ENCODE data around the gene IFT81. TPM values are rescaled to one million over a fixed set of nuclear protein-coding genes. Genes with fewer than 3 reads are reported as not detected.

Gene IFT81
- total RNA-seq, 1 donor from 2014 or later, result 25.5 TPM

DNA sequence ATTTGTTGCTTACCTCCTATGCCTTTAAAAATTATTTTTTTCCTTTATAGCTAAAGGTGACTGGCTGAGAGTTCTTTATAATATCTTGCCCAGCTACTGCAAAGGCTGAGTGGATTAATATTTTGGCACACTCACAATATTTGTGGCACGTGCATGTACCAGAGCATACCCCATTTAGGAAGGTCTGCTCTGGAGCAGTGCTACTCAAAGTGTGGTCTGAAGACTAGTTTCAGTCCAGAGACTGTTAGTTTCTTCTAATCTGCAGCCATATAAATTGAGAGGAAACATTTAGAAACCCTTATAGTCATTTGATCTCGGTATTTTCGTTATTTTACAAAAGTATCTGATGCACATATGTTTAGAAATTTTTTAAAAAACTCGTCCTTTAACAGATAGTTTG is 51.0 kb downstream of the IFT81 start:
- H3K9me3 Mint-ChIP-seq, result no peaks in the 10 kb centered on the region
- no peak overlapping the region for H3K4me3 Mint-ChIP-seq
- H3K36me3 Mint-ChIP-seq, result peaks cover 13% of the 10 kb centered on the region
- DNase-seq (ENCODE audit: low spot score in 2 of 2, unreplicated experiment in 2 of 2), result no peak
- H3K27ac Mint-ChIP-seq, result peak overlapping the region; percentile 16
- H3K27me3 Mint-ChIP-seq (ENCODE audit: low read depth), result no peaks in the 10 kb centered on the region
- H3K4me1 Mint-ChIP-seq, result peaks cover 44% of the 10 kb centered on the region
- TF ChIP-seq, protein P1, sequence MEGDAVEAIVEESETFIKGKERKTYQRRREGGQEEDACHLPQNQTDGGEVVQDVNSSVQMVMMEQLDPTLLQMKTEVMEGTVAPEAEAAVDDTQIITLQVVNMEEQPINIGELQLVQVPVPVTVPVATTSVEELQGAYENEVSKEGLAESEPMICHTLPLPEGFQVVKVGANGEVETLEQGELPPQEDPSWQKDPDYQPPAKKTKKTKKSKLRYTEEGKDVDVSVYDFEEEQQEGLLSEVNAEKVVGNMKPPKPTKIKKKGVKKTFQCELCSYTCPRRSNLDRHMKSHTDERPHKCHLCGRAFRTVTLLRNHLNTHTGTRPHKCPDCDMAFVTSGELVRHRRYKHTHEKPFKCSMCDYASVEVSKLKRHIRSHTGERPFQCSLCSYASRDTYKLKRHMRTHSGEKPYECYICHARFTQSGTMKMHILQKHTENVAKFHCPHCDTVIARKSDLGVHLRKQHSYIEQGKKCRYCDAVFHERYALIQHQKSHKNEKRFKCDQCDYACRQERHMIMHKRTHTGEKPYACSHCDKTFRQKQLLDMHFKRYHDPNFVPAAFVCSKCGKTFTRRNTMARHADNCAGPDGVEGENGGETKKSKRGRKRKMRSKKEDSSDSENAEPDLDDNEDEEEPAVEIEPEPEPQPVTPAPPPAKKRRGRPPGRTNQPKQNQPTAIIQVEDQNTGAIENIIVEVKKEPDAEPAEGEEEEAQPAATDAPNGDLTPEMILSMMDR (IDR thresholded peaks at IDR 0.05; ENCODE audit: unreplicated experiment), result no peak

DNA sequence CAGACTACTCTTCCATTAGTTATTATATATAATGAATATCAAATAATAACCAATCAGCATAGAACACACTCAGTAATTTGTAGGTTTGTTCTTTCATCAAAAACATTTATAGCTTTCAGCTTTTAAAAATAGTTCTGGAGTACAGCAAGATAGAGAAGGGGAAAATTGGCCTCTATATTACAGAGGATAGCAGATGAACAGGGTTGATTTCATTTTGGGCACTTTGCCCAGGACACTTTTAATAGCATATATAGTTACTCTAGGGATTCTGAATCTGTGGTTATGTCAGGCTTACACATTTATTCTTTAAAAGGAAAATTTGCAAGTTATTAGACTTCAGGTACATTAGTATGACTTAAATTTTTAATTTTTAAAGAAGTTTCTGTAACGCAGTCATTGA is 52.6 kb downstream of the IFT81 start:
- H3K36me3 Mint-ChIP-seq, result peaks cover 8% of the 10 kb centered on the region
- H3K27ac Mint-ChIP-seq, result peak overlapping the region; percentile 34
- no peak for DNase-seq (ENCODE audit: low spot score in 2 of 2, unreplicated experiment in 2 of 2)
- TF ChIP-seq, protein P1 (IDR thresholded peaks at IDR 0.05; ENCODE audit: unreplicated experiment), result no peak
- H3K4me1 Mint-ChIP-seq, result peaks cover 44% of the 10 kb centered on the region
- no peaks in the 10 kb centered on the region for H3K27me3 Mint-ChIP-seq (ENCODE audit: low read depth)
- H3K9me3 Mint-ChIP-seq, result no peaks in the 10 kb centered on the region
- no peak overlapping the region for H3K4me3 Mint-ChIP-seq

DNA sequence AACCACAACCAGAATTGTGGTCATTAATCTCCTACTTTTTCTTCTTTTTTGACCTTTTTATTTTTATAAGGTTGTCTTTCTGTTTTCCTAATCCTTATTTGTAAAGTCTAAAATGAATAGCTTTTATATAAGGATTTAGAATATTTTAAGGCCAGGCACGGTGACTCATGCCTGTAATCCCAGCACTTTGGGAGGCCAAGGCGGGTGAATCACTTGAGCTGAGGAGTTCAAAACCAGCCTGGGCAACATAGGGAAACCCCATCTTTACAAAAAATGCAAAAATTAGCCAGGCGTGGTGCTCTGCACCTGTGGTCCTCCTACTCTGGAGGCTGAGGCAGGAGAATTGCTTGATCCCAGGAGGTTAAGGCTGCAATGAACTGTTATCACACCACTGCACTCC is 55.1 kb downstream of the IFT81 start:
- Mint-ChIP-seq H3K27ac (no peak overlapping the region), H3K4me1 (peaks cover 42% of the 10 kb centered on the region), H3K36me3 (peaks cover 21% of the 10 kb centered on the region), H3K4me3 (no peak overlapping the region), H3K9me3 (peaks cover 1% of the 10 kb centered on the region), H3K27me3 (ENCODE audit: low read depth) (no peaks in the 10 kb centered on the region)
- TF ChIP-seq, protein P1 (IDR thresholded peaks at IDR 0.05; ENCODE audit: unreplicated experiment), result no peak
- DNase-seq (ENCODE audit: low spot score in 2 of 2, unreplicated experiment in 2 of 2), result no peak

DNA sequence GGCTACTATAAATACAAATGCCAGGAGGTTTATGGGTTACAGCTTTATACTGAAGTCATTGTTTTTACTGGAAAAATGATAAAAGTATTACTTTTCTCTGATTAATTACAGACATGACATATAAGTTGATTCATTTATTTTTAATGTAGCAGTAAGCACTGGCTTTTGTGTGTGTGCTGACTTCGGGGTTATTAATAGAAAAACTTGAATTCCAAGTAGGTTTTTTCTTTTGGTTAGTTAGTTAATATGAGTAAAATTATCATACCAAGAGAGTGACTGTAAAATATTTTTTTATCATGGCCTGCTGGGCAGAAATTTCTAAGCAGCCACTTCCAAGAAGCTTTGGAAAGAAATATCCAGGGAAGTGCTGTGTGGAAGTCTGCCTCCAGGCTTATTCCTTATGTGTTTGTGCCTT is 56.4 kb downstream of the IFT81 start:
- TF ChIP-seq, protein P1 (IDR thresholded peaks at IDR 0.05; ENCODE audit: unreplicated experiment), result no peak
- H3K4me3 Mint-ChIP-seq, result no peak overlapping the region
- DNase-seq (ENCODE audit: low spot score in 2 of 2, unreplicated experiment in 2 of 2), result no peak

DNA sequence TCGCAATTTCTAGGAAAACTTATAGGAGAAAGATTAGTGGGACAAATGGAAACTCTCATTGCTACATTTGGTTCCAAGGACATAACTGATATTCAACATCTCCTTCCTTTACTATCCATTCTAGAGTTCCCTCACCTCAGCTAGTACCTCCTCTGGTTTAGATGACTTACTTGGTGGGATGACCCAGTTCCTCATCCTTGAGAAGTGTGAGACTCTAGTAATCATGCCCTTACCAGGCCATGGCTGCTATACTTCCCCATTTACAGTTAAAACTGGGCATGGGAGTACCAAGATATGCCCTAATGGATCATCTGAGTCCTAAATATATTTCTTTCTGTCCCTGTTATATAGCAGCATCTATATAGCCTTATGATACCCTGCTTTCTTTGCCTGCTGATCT is 58.1 kb downstream of the IFT81 start:
- Mint-ChIP-seq H3K27ac (no peak overlapping the region), H3K27me3 (ENCODE audit: low read depth) (no peaks in the 10 kb centered on the region), H3K36me3 (peaks cover 44% of the 10 kb centered on the region), H3K9me3 (peaks cover 21% of the 10 kb centered on the region), H3K4me1 (peaks cover 18% of the 10 kb centered on the region), H3K4me3 (no peak overlapping the region)
- TF ChIP-seq, protein P1 (IDR thresholded peaks at IDR 0.05; ENCODE audit: unreplicated experiment), result no peak
- DNase-seq (ENCODE audit: low spot score in 2 of 2, unreplicated experiment in 2 of 2), result no peak

More for the DNA sequence above, 56.4 kb downstream of the IFT81 start:
- Mint-ChIP-seq H3K9me3 (peaks cover 8% of the 10 kb centered on the region), H3K27me3 (ENCODE audit: low read depth) (no peaks in the 10 kb centered on the region), H3K27ac (peak overlapping the region; percentile 80), H3K36me3 (peaks cover 28% of the 10 kb centered on the region), H3K4me1 (peaks cover 31% of the 10 kb centered on the region)

DNA sequence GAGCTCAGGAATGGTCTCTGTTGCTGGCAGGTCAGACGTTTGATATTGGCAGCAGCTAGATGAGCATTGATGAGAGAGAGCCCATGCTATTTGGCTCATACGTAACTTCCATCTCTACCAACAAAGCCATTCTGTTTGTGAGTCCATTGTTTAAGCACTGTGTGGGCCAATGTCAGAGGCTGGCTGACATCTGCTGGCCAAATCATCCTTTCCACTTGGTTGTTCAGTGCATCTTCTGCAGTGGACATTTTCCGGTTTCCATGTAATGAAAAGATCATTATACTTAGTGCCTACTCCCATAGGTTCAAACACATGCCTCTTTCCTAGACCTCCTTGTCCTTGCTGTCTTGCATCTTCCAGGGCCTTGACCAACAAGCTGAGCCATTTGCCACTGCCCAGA is 59.2 kb downstream of the IFT81 start:
- Mint-ChIP-seq H3K36me3 (peaks cover 49% of the 10 kb centered on the region), H3K9me3 (peaks cover 27% of the 10 kb centered on the region), H3K4me1 (peaks cover 18% of the 10 kb centered on the region), H3K27ac (no peak overlapping the region), H3K27me3 (ENCODE audit: low read depth) (no peaks in the 10 kb centered on the region), H3K4me3 (no peak overlapping the region)
- TF ChIP-seq, protein P1 (IDR thresholded peaks at IDR 0.05; ENCODE audit: unreplicated experiment), result no peak
- no peak for DNase-seq (ENCODE audit: low spot score in 2 of 2, unreplicated experiment in 2 of 2)
